ENCODE data around the gene CRYBA1. TPM values are rescaled to one million over a fixed set of nuclear protein-coding genes. Genes with fewer than 3 reads are reported as not detected.
"Not testable (repeated sequence)": the region's sequence is repeated elsewhere in the genome, so short reads cannot be mapped to it uniquely, and the experiment has no call there.

Gene CRYBA1
- total RNA-seq, 2 experiments from 2014 or later = not detected

DNA sequence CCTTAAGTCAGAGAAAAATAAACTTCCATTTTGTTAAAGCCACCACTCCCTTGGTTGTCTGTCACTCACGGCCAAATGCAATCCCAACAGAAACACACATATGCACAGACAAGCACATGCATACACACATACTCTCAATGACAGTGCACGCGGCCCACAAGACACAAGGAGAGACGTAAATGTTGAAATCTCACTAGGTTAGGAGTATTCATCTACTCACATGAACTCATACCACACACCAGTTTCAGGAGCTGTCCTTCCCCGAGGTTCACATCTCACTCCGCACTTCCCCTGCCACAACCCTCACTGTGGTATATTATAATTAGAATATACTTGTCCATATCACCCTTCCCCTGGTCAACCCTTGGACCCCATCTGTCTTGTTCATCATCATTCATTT is 30.5 kb upstream of the CRYBA1 start:
- intact Hi-C loops (cut with DNase I, micrococcal nuclease) = no loop called here
- H3K27me3 ChIP-seq (ENCODE audit: control insufficient read depth in 1 of 2, insufficient read depth in 2 of 2, low read length in 2 of 2) = no peaks in the 10 kb centered on the region
- H3K4me3 ChIP-seq (ENCODE audit: low read length) = no peak overlapping the region
- H3K27ac ChIP-seq (ENCODE audit: low read depth in 1 of 2, low read length in 2 of 2) = no peak overlapping the region
- DNase-seq (no peak), ATAC-seq (ENCODE audit: poor library complexity) (no peak)
- no peaks in the 10 kb centered on the region for H3K36me3 ChIP-seq (ENCODE audit: insufficient read depth, low read length)
- Mint-ChIP-seq H3K27me3 (no peaks in the 10 kb centered on the region), H3K36me3 (ENCODE audit: low read depth) (no peaks in the 10 kb centered on the region), H3K9me3 (no peaks in the 10 kb centered on the region), H3K27ac (no peak overlapping the region), H3K4me1 (ENCODE audit: low read depth) (peaks cover 9% of the 10 kb centered on the region), H3K4me3 (no peak overlapping the region)
- peaks cover 8% of the 10 kb centered on the region for H3K4me1 ChIP-seq (ENCODE audit: insufficient read depth, low read length)
- POLR2A ChIA-PET = interaction anchor here (1.6 kb wide), 1 partner anchor 68 kb away, joined by 4 read pairs; no protein-coding TSS in a partner anchor
- CTCF ChIA-PET = interaction anchor here (0.6 to 5.3 kb wide), 4 partner anchors 16 to 92 kb away, joined by 3 to 19 read pairs (median 10); partner anchors contain the start of gene MYO18A
- no peaks in the 10 kb centered on the region for H3K9me3 ChIP-seq (ENCODE audit: control insufficient read depth in 1 of 2, insufficient read depth in 1 of 2, low read length in 2 of 2)
- TF ChIP-seq, protein P1, sequence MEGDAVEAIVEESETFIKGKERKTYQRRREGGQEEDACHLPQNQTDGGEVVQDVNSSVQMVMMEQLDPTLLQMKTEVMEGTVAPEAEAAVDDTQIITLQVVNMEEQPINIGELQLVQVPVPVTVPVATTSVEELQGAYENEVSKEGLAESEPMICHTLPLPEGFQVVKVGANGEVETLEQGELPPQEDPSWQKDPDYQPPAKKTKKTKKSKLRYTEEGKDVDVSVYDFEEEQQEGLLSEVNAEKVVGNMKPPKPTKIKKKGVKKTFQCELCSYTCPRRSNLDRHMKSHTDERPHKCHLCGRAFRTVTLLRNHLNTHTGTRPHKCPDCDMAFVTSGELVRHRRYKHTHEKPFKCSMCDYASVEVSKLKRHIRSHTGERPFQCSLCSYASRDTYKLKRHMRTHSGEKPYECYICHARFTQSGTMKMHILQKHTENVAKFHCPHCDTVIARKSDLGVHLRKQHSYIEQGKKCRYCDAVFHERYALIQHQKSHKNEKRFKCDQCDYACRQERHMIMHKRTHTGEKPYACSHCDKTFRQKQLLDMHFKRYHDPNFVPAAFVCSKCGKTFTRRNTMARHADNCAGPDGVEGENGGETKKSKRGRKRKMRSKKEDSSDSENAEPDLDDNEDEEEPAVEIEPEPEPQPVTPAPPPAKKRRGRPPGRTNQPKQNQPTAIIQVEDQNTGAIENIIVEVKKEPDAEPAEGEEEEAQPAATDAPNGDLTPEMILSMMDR (IDR thresholded peaks at IDR 0.05) = no peak

DNA sequence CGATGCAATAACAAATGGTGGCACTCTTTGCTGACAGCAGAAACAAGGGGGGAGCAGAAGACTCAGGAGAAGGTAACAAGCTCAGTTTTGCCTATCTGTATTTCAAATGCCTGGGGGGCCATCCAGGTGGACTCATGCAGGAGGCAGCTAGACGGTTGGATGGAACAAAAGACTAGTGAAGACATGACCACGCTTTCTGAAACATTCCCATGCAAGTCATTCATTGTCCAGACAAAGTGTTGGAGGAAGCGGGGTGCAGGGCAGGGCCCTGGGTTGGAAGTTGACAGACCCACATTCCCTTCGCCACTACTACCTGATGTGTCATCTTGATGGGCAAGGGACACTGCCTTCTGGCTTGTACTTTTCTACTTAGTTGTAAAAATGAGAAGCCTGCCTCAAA is 29.8 kb upstream of the CRYBA1 start:
- H3K4me1 Mint-ChIP-seq (ENCODE audit: low read depth) = peaks cover 9% of the 10 kb centered on the region
- H3K27me3 Mint-ChIP-seq = no peaks in the 10 kb centered on the region
- no peaks in the 10 kb centered on the region for H3K36me3 ChIP-seq (ENCODE audit: insufficient read depth, low read length)
- no peaks in the 10 kb centered on the region for H3K9me3 Mint-ChIP-seq
- H3K27ac ChIP-seq (ENCODE audit: low read depth in 1 of 2, low read length in 2 of 2) = no peak overlapping the region
- no peak overlapping the region for H3K4me3 ChIP-seq (ENCODE audit: low read length)
- ChIA-PET POLR2A (interaction anchor here (1.6 kb wide), 1 partner anchor 68 kb away, joined by 4 read pairs; no protein-coding TSS in a partner anchor), CTCF (interaction anchor here (0.6 to 5.3 kb wide), 5 partner anchors 16 to 92 kb away, joined by 3 to 19 read pairs (median 4); partner anchors contain the start of gene MYO18A)
- ATAC-seq (ENCODE audit: poor library complexity) = no peak
- H3K36me3 Mint-ChIP-seq (ENCODE audit: low read depth) = no peaks in the 10 kb centered on the region
- intact Hi-C loops (cut with DNase I, micrococcal nuclease) = no loop called here
- DNase-seq = no peak
- H3K4me1 ChIP-seq (ENCODE audit: insufficient read depth, low read length) = peaks cover 8% of the 10 kb centered on the region
- H3K9me3 ChIP-seq (ENCODE audit: control insufficient read depth in 1 of 2, insufficient read depth in 1 of 2, low read length in 2 of 2) = no peaks in the 10 kb centered on the region
- no peak overlapping the region for H3K4me3 Mint-ChIP-seq
- H3K27me3 ChIP-seq (ENCODE audit: control insufficient read depth in 1 of 2, insufficient read depth in 2 of 2, low read length in 2 of 2) = no peaks in the 10 kb centered on the region
- TF ChIP-seq, protein P1 (IDR thresholded peaks at IDR 0.05) = no peak
- H3K27ac Mint-ChIP-seq = no peak overlapping the region

DNA sequence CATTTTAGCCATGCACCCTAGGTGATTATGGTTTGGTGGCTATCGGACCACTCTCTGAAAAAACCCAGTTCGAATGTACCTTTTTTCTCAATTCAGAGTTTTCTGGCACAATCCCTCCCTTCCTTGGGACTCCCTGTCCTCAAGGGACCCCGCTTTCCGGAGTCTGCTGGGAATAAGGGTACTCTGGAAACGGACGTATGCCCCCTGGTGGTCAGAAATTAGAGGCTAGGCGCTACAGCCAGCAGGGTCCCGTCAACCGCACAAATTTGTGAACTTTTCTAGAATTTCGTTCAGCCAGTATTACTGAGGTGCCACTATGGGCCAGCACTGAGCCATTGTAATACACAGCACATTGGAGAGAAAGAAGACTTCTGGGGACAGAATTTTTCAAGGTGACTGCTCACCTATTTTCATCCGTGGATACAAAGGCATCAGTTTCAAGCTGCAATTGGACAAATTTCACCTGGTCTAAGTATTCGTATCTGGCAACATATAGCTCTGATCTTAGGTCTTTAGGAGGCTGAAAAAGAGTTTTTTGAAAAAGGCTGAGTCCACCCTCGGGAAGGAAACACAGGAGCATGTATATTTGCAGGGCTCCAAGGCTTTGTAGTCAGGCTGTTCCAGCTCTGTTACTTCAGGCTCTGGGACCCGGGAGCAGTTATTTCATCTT is 27.1 kb upstream of the CRYBA1 start:
- no peak overlapping the region for H3K4me3 ChIP-seq (ENCODE audit: low read length)
- H3K36me3 ChIP-seq (ENCODE audit: insufficient read depth, low read length) = no peaks in the 10 kb centered on the region
- intact Hi-C loops (cut with DNase I, micrococcal nuclease) = loop anchor here (1.0 kb wide), 1 partner anchor 70 kb away; no protein-coding TSS in a partner anchor
- Mint-ChIP-seq H3K4me1 (ENCODE audit: low read depth) (peaks cover 9% of the 10 kb centered on the region), H3K27me3 (no peaks in the 10 kb centered on the region), H3K4me3 (no peak overlapping the region), H3K27ac (no peak overlapping the region), H3K36me3 (ENCODE audit: low read depth) (no peaks in the 10 kb centered on the region), H3K9me3 (no peaks in the 10 kb centered on the region)
- CTCF ChIA-PET = interaction anchor here (0.6 to 5.3 kb wide), 13 partner anchors 32 to 1610 kb away, joined by 3 to 35 read pairs (median 3); no protein-coding TSS in a partner anchor
- POLR2A ChIA-PET = interaction anchor here (0.9 to 1.1 kb wide), 3 partner anchors 71 to 95 kb away, joined by 3 to 5 read pairs (median 5); no protein-coding TSS in a partner anchor
- ATAC-seq (ENCODE audit: poor library complexity) (peak; percentile 90), DNase-seq (peak; percentile 52 to 85 (median 60))
- H3K9me3 ChIP-seq (ENCODE audit: control insufficient read depth in 1 of 2, insufficient read depth in 1 of 2, low read length in 2 of 2) = no peaks in the 10 kb centered on the region
- TF ChIP-seq, protein P1 (IDR thresholded peaks at IDR 0.05) = peak; percentile 90
- H3K4me1 ChIP-seq (ENCODE audit: insufficient read depth, low read length) = peaks cover 8% of the 10 kb centered on the region
- H3K27ac ChIP-seq (ENCODE audit: low read depth in 1 of 2, low read length in 2 of 2) = no peak overlapping the region
- no peaks in the 10 kb centered on the region for H3K27me3 ChIP-seq (ENCODE audit: control insufficient read depth in 1 of 2, insufficient read depth in 2 of 2, low read length in 2 of 2)

DNA sequence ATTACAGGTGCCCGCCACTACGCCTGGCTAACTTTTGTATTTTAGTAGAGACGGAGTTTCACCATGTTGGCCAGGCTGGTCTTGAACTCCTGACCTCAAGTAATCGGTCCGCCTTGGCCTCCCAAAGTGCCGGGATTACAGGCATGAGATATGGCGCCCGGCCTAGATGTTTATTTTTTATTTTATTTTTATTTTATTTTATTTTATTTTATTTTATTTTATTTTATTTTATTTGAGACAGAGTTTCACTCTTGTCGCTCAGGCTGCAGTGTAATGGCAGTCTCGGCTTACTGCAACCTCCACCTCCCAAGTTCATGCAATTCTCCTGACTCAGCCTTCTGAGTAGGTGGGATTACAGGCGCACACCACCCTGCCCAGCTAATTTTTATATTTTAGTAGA is 25.3 kb upstream of the CRYBA1 start:
- ATAC-seq (ENCODE audit: poor library complexity); H3K9me3 ChIP-seq (ENCODE audit: control insufficient read depth in 1 of 2, insufficient read depth in 1 of 2, low read length in 2 of 2); H3K9me3 Mint-ChIP-seq; DNase-seq; H3K27ac Mint-ChIP-seq; H3K36me3 ChIP-seq (ENCODE audit: insufficient read depth, low read length); H3K36me3 Mint-ChIP-seq (ENCODE audit: low read depth); POLR2A ChIA-PET; H3K4me3 ChIP-seq (ENCODE audit: low read length); H3K4me1 Mint-ChIP-seq (ENCODE audit: low read depth); H3K27ac ChIP-seq (ENCODE audit: low read depth in 1 of 2, low read length in 2 of 2); H3K27me3 Mint-ChIP-seq; H3K4me3 Mint-ChIP-seq; H3K27me3 ChIP-seq (ENCODE audit: control insufficient read depth in 1 of 2, insufficient read depth in 2 of 2, low read length in 2 of 2); intact Hi-C loops (cut with DNase I, micrococcal nuclease); H3K4me1 ChIP-seq (ENCODE audit: insufficient read depth, low read length): not testable (repeated sequence)
- CTCF ChIA-PET = interaction anchor here (3.4 kb wide), 1 partner anchor 72 kb away, joined by 35 read pairs; no protein-coding TSS in a partner anchor
